Liver (tissue), 9 donors: Measurements from ENCODE around the gene APBA2. TPM values are rescaled to one million over a fixed set of nuclear protein-coding genes. Genes with fewer than 3 reads are reported as not detected.

Experiments
- DNase-seq: peaks from one replicate; pipeline ENCODE4 v3.0.0-alpha.2; 2017; ENCODE audit warnings: low spot score
- H3K27ac ChIP-seq, 2 donors: one replicate each; pipeline ENCODE4 v1.7.0; 2013; ENCODE audit warnings: inconsistent platforms in 2 of 2, low read length in 2 of 2, control low read depth in 1 of 2, low read depth in 1 of 2, mild to moderate bottlenecking in 1 of 2
- H3K27me3 ChIP-seq, 4 donors: one replicate each; pipeline versions ENCODE4 v1.6.1 to v1.7.0; 2013; ENCODE audit warnings: low read length in 3 of 4, inconsistent platforms in 1 of 4, mild to moderate bottlenecking in 1 of 4, moderate library complexity in 1 of 4; ENCODE audit not compliant: control insufficient read depth in 4 of 4, insufficient read depth in 4 of 4
- H3K36me3 ChIP-seq, 4 donors: one replicate each; pipeline versions ENCODE4 v1.6.1 to v1.7.0; 2013; ENCODE audit warnings: low read length in 3 of 4, mild to moderate bottlenecking in 3 of 4, low read depth in 1 of 4, moderate library complexity in 1 of 4; ENCODE audit not compliant: control insufficient read depth in 4 of 4, insufficient read depth in 3 of 4
- H3K4me1 ChIP-seq, 4 donors: one replicate each; pipeline versions ENCODE4 v1.6.1 to v1.7.0; 2013; ENCODE audit warnings: low read length in 3 of 4, mild to moderate bottlenecking in 3 of 4, moderate library complexity in 1 of 4; ENCODE audit not compliant: control insufficient read depth in 4 of 4, insufficient read depth in 4 of 4
- H3K4me3 ChIP-seq, 3 donors: one replicate each; pipeline versions ENCODE4 v1.6.1 to v1.7.0; 2013; ENCODE audit warnings: low read length in 3 of 3, control low read depth in 1 of 3, low read depth in 1 of 3, mild to moderate bottlenecking in 1 of 3
- H3K9ac ChIP-seq, 2 donors: one replicate each; pipeline ENCODE4 v1.7.0; 2013; ENCODE audit warnings: low read length in 2 of 2, mild to moderate bottlenecking in 2 of 2, moderate library complexity in 2 of 2, control low read depth in 1 of 2, low read depth in 1 of 2
- H3K9me3 ChIP-seq, 4 donors: one replicate each; pipeline versions ENCODE4 v1.6.1 to v1.7.0; 2013; ENCODE audit warnings: low read length in 3 of 4; ENCODE audit not compliant: control insufficient read depth in 4 of 4
- EGR1 ChIP-seq, 2 donors: IDR thresholded peaks; 2 replicates each; pipeline ENCODE4 v1.6.1; 2016 to 2018; ENCODE audit warnings: antibody characterized with exemption in 2 of 2, low read depth in 2 of 2
- FOXA1 ChIP-seq: IDR thresholded peaks from 2 replicates; pipeline ENCODE4 v1.6.1; 2016; ENCODE audit warnings: antibody characterized with exemption
- FOXA2 ChIP-seq: IDR thresholded peaks from 2 replicates; pipeline ENCODE4 v1.6.1; 2016; ENCODE audit warnings: antibody characterized with exemption
- GABPA ChIP-seq, 2 donors: IDR thresholded peaks in 1 of 2; conservative IDR thresholded peaks in 1 of 2; 2 replicates each; pipeline ENCODE4 v1.6.1; 2016; ENCODE audit warnings: antibody characterized with exemption in 2 of 2, mild to moderate bottlenecking in 1 of 2, moderate library complexity in 1 of 2
- HNF4A ChIP-seq, 2 donors: conservative IDR thresholded peaks; 2 replicates each; pipeline ENCODE4 v1.6.1; 2016; ENCODE audit warnings: antibody characterized with exemption in 2 of 2, mild to moderate bottlenecking in 2 of 2
- HNF4G ChIP-seq: IDR thresholded peaks from 2 replicates; pipeline ENCODE4 v1.6.1; 2016; ENCODE audit warnings: antibody characterized with exemption
- JUND ChIP-seq, 2 donors: IDR thresholded peaks; 2 replicates each; pipeline ENCODE4 v1.6.1; 2016; ENCODE audit warnings: antibody characterized with exemption in 2 of 2
- NR2F2 ChIP-seq: IDR thresholded peaks from 2 replicates; pipeline ENCODE4 v1.6.1; 2016; ENCODE audit warnings: antibody characterized with exemption
- RAD21 ChIP-seq, 2 donors: IDR thresholded peaks; 2 replicates each; pipeline ENCODE4 v1.6.1; 2016; ENCODE audit warnings: antibody characterized with exemption in 2 of 2, mild to moderate bottlenecking in 2 of 2
- RXRA ChIP-seq, 2 donors: IDR thresholded peaks; 2 replicates each; pipeline ENCODE4 v1.6.1; 2017 to 2018; ENCODE audit warnings: antibody characterized with exemption in 2 of 2, mild to moderate bottlenecking in 1 of 2
- SP1 ChIP-seq: IDR thresholded peaks from 2 replicates; pipeline ENCODE4 v1.6.1; 2018; ENCODE audit warnings: antibody characterized with exemption, mild to moderate bottlenecking
- TAF1 ChIP-seq: conservative IDR thresholded peaks from 2 replicates; pipeline ENCODE4 v1.6.1; 2016; ENCODE audit warnings: antibody characterized with exemption, mild to moderate bottlenecking
- YY1 ChIP-seq: IDR thresholded peaks from 2 replicates; pipeline ENCODE4 v1.6.1; 2016; ENCODE audit warnings: antibody characterized with exemption, mild to moderate bottlenecking
- WGBS: extraction: QIAGEN DNeasy Blood & Tissue Kit; methylation state at CpG from one replicate; pipeline ENCODE4 v1.1.7; 2013; 5-methylcytosine and 5-hydroxymethylcytosine counted together
- polyA plus RNA-seq, 2 donors: library from polyadenylated mRNA; stranded (reverse) in 1 of 2; unstranded in 1 of 2; fragments of 200-250 nt in 1 of 2; fragments of >200 nt in 1 of 2; fragmentation: Nextera tagmentation in 1 of 2; extraction: Ambion mirVana in 1 of 2; gene quantifications; one replicate each; pipeline versions ENCODE4 v1.2.1 to v1.2.3, GENCODE V29; 2013 to 2015
- total RNA-seq, 2 donors: library from RNA; depleted of rRNA; stranded (reverse); fragments of >200 nt; gene quantifications; one replicate each; pipeline ENCODE4 v1.2.3, GENCODE V29; 2014
- TF ChIP-seq, protein P1 (sequence below): IDR thresholded peaks from 2 replicates; pipeline ENCODE4 v1.6.1; 2016; ENCODE audit warnings: antibody characterized with exemption
- TF ChIP-seq, protein P2 (sequence below): IDR thresholded peaks from 2 replicates; pipeline ENCODE4 v1.6.1; 2016; ENCODE audit warnings: antibody characterized with exemption
- TF ChIP-seq, protein P3 (sequence below): IDR thresholded peaks from 2 replicates; pipeline ENCODE4 v1.6.1; 2016; ENCODE audit warnings: antibody characterized with exemption, mild to moderate bottlenecking
- TF ChIP-seq, protein P4 (sequence below): IDR thresholded peaks from 2 replicates; pipeline ENCODE4 v1.6.1; 2016; ENCODE audit warnings: antibody characterized with exemption
- TF ChIP-seq, protein P5 (sequence below): fragments of 150-350 bp; IDR thresholded peaks from 2 replicates; pipeline ENCODE4 v1.5.1; 2017; ENCODE audit warnings: improper control_type of control experiment, low read depth, low read length; ENCODE audit not compliant: missing input control
- donor health status: healthy.
- donor health status: healthy.
- donor health status: healthy.
- donor health status: healthy.
- donor health status: healthy.

The APBA2 gene
- total and polyA plus RNA-seq, 4 donors, result 0.38 to 2.9 (median 1.7) TPM

DNA sequence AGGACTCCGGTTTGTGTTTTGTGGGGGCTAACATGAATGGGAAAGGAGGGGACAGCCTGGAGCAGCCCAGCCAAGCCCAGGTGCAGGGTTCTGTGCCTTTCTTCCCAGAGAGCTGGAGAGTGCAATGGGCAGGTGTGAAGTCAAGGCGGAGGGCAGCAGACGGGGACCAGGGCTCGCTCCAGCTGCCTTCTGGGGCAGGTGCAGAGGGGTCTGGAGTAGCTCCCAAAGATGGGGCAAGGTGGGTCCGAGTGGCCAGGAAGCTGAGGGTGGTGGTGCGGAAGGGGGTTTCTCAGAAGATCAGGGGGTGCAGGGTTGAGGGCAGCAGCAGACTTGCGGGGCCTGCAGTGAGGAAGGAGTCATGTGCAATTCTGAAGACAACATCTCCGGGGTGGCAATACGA is 225.0 kb downstream of the APBA2 start:
- Histone ChIP-seq H3K36me3 (no peaks in the 10 kb centered on the region), H3K27ac (no peak overlapping the region), H3K4me3 (no peak overlapping the region), H3K9me3 (no peaks in the 10 kb centered on the region), H3K9ac (no peak overlapping the region), H3K27me3 (peaks cover 0 to 9% (median 0%) of the 10 kb centered on the region in 4 donors), H3K4me1 (no peaks in the 10 kb centered on the region)
- 87% methylated on average over 9 of the region's 9 CpGs for WGBS
- TF ChIP-seq SP1 (no peak), HNF4G (no peak), RAD21 (IDR thresholded peaks at IDR 0.05) (no peak), HNF4A (conservative IDR thresholded peaks at IDR 0.05) (no peak), GABPA (IDR thresholded peaks at IDR 0.05 in 1 of 2, conservative IDR thresholded peaks at IDR 0.05 in 1 of 2) (no peak), NR2F2 (no peak), RXRA (IDR thresholded peaks at IDR 0.05) (no peak)
- TF ChIP-seq, protein P1, sequence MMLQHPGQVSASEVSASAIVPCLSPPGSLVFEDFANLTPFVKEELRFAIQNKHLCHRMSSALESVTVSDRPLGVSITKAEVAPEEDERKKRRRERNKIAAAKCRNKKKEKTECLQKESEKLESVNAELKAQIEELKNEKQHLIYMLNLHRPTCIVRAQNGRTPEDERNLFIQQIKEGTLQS, result no peak
- TF ChIP-seq, protein P2, sequence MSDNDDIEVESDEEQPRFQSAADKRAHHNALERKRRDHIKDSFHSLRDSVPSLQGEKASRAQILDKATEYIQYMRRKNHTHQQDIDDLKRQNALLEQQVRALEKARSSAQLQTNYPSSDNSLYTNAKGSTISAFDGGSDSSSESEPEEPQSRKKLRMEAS, result no peak
- DNase-seq, result no peak

DNA sequence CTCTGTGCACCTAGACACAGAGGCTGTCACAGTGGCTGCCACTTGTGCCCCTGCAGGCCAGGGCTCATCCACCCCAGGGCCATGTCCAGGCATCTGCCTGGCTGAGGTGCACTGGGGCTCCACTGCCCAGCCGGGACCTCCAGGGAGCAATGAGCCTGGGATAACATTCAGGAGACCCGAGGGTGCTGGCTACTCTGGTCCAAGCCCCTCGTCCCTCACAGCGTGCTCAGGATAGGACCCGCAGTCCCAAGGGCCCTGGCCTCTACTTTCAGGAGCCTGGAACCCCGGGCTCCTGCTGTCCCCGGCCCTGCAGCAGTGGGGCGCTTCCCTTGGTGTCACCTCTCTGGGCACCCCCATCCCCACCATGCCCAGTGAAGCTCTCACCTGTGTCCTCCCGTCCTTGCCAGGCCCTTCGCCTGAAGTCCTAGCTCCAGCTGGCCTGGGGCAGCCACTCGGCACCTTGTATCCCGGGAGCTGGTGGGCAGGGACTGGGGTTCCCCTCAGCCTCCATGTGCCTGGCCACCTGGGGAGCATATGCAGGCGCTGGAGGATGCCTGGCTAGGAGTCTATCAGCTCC is 226.0 kb downstream of the APBA2 start:
- Histone ChIP-seq H3K4me1 (no peaks in the 10 kb centered on the region), H3K4me3 (no peak overlapping the region), H3K9ac (no peak overlapping the region), H3K27ac (no peak overlapping the region), H3K9me3 (no peaks in the 10 kb centered on the region), H3K36me3 (no peaks in the 10 kb centered on the region), H3K27me3 (peaks cover 0 to 9% (median 0%) of the 10 kb centered on the region in 4 donors)
- TF ChIP-seq JUND (IDR thresholded peaks at IDR 0.05) (no peak), EGR1 (IDR thresholded peaks at IDR 0.05; ENCODE audit: low read depth in 2 of 2) (no peak), TAF1 (no peak)
- TF ChIP-seq, protein P3, sequence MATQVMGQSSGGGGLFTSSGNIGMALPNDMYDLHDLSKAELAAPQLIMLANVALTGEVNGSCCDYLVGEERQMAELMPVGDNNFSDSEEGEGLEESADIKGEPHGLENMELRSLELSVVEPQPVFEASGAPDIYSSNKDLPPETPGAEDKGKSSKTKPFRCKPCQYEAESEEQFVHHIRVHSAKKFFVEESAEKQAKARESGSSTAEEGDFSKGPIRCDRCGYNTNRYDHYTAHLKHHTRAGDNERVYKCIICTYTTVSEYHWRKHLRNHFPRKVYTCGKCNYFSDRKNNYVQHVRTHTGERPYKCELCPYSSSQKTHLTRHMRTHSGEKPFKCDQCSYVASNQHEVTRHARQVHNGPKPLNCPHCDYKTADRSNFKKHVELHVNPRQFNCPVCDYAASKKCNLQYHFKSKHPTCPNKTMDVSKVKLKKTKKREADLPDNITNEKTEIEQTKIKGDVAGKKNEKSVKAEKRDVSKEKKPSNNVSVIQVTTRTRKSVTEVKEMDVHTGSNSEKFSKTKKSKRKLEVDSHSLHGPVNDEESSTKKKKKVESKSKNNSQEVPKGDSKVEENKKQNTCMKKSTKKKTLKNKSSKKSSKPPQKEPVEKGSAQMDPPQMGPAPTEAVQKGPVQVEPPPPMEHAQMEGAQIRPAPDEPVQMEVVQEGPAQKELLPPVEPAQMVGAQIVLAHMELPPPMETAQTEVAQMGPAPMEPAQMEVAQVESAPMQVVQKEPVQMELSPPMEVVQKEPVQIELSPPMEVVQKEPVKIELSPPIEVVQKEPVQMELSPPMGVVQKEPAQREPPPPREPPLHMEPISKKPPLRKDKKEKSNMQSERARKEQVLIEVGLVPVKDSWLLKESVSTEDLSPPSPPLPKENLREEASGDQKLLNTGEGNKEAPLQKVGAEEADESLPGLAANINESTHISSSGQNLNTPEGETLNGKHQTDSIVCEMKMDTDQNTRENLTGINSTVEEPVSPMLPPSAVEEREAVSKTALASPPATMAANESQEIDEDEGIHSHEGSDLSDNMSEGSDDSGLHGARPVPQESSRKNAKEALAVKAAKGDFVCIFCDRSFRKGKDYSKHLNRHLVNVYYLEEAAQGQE, result no peak
- WGBS, result 83% methylated on average over 13 of the region's 13 CpGs
- DNase-seq, result no peak

DNA sequence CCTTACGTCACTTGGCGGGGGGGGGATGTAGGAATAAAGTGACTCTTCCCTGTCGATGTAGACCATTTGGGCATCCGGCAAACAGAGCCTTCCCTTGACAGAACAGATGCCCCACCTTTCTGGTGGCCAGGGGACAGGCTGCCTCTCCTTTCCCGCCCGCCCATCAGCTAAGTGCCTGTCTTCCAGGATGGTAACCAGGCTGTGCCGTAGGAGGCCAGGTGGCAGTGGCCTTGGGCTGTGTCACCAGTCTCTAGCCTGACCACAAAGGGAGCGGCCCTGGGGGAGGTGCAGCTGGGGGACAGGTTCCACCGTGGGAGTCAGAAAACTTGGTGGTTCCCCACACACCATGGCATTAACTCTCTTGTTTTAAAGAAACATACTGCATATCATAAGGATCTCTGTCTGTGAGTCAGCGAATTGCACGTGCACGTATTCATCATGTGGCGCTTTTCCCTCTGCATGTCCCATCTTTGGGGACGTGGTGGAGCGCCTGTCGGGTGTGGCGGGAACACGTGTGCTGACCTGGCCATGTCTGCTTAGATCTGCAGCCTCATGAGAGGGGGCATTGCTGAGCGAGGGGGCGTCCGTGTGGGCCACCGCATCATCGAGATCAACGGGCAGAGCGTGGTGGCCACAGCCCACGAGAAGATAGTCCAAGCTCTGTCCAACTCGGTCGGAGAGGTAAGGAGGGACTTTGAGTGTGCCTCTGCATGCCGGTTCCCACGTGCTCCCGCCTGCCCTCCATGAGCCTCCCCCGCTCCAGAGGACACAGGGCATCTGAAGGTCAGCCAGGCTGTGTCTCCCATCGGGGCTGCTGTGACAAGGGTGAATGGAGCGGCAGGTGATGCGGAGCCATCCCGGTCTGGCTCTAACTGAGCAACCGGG is 227.8 kb downstream of the APBA2 start:
- no peak for DNase-seq
- WGBS, result 79% methylated on average over 37 of the region's 37 CpGs
- peaks cover 0 to 9% (median 0%) of the 10 kb centered on the region in 4 donors for H3K27me3 ChIP-seq
- no peaks in the 10 kb centered on the region for H3K36me3 ChIP-seq
- no peaks in the 10 kb centered on the region for H3K4me1 ChIP-seq
- no peak overlapping the region for H3K27ac ChIP-seq
- H3K9me3 ChIP-seq, result no peaks in the 10 kb centered on the region
- no peak overlapping the region for H3K4me3 ChIP-seq
- no peak overlapping the region for H3K9ac ChIP-seq
- TF ChIP-seq GABPA (IDR thresholded peaks at IDR 0.05 in 1 of 2, conservative IDR thresholded peaks at IDR 0.05 in 1 of 2), result no peak
- TF ChIP-seq RXRA (IDR thresholded peaks at IDR 0.05), result no peak
- no peak for TF ChIP-seq EGR1 (IDR thresholded peaks at IDR 0.05; ENCODE audit: low read depth in 2 of 2)
- TF ChIP-seq FOXA2, result no peak
- TF ChIP-seq, protein P1, result no peak
- TF ChIP-seq TAF1, result no peak
- TF ChIP-seq, protein P4, sequence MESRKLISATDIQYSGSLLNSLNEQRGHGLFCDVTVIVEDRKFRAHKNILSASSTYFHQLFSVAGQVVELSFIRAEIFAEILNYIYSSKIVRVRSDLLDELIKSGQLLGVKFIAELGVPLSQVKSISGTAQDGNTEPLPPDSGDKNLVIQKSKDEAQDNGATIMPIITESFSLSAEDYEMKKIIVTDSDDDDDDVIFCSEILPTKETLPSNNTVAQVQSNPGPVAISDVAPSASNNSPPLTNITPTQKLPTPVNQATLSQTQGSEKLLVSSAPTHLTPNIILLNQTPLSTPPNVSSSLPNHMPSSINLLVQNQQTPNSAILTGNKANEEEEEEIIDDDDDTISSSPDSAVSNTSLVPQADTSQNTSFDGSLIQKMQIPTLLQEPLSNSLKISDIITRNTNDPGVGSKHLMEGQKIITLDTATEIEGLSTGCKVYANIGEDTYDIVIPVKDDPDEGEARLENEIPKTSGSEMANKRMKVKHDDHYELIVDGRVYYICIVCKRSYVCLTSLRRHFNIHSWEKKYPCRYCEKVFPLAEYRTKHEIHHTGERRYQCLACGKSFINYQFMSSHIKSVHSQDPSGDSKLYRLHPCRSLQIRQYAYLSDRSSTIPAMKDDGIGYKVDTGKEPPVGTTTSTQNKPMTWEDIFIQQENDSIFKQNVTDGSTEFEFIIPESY, result no peak
- TF ChIP-seq FOXA1, result no peak
- TF ChIP-seq, protein P5, sequence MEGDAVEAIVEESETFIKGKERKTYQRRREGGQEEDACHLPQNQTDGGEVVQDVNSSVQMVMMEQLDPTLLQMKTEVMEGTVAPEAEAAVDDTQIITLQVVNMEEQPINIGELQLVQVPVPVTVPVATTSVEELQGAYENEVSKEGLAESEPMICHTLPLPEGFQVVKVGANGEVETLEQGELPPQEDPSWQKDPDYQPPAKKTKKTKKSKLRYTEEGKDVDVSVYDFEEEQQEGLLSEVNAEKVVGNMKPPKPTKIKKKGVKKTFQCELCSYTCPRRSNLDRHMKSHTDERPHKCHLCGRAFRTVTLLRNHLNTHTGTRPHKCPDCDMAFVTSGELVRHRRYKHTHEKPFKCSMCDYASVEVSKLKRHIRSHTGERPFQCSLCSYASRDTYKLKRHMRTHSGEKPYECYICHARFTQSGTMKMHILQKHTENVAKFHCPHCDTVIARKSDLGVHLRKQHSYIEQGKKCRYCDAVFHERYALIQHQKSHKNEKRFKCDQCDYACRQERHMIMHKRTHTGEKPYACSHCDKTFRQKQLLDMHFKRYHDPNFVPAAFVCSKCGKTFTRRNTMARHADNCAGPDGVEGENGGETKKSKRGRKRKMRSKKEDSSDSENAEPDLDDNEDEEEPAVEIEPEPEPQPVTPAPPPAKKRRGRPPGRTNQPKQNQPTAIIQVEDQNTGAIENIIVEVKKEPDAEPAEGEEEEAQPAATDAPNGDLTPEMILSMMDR, result no peak
- TF ChIP-seq HNF4A (conservative IDR thresholded peaks at IDR 0.05), result no peak
- TF ChIP-seq, protein P2, result no peak
- TF ChIP-seq YY1, result no peak
